Small intestine (tissue), 7 donors: Measurements from ENCODE around the gene CCR5. TPM values are rescaled to one million over a fixed set of nuclear protein-coding genes. Genes with fewer than 3 reads are reported as not detected.

Source experiments
- DNase-seq, 2 donors: peaks; one replicate each; pipeline versions ENCODE4 v3.0.0 to v3.0.0-alpha.2; 2013
- FAIRE-seq: peaks from 2 replicates; lab custom pipeline; 2012; peaks lifted over from hg19 to GRCh38; lab: Jason Lieb, UNC
- H3K27ac ChIP-seq, 3 donors: one replicate each; pipeline ENCODE4 v1.5.1; 2013; ENCODE audit warnings: low read length in 2 of 3, mild to moderate bottlenecking in 2 of 3, control low read depth in 1 of 3, inconsistent platforms in 1 of 3, low read depth in 1 of 3, moderate library complexity in 1 of 3
- H3K27me3 ChIP-seq, 3 donors: one replicate each; pipeline ENCODE4 v1.6.1; 2013; ENCODE audit warnings: low read length in 3 of 3, inconsistent platforms in 1 of 3; ENCODE audit not compliant: control insufficient read depth in 3 of 3, insufficient read depth in 3 of 3
- H3K36me3 ChIP-seq, 3 donors: one replicate each; pipeline ENCODE4 v1.6.1; 2013; ENCODE audit warnings: low read length in 3 of 3, inconsistent platforms in 1 of 3, low read depth in 1 of 3, mild to moderate bottlenecking in 1 of 3, moderate library complexity in 1 of 3; ENCODE audit not compliant: control insufficient read depth in 3 of 3, insufficient read depth in 2 of 3
- H3K4me1 ChIP-seq, 3 donors: one replicate each; pipeline ENCODE4 v1.6.1; 2013; ENCODE audit warnings: low read length in 2 of 3, inconsistent platforms in 1 of 3, low read depth in 1 of 3, mild to moderate bottlenecking in 1 of 3, moderate library complexity in 1 of 3; ENCODE audit not compliant: control insufficient read depth in 3 of 3, insufficient read depth in 2 of 3
- H3K4me3 ChIP-seq, 3 donors: one replicate each; pipeline ENCODE4 v1.5.1; 2013; ENCODE audit warnings: low read length in 3 of 3, control low read depth in 1 of 3, inconsistent platforms in 1 of 3, low read depth in 1 of 3, mild to moderate bottlenecking in 1 of 3, moderate library complexity in 1 of 3
- H3K9me3 ChIP-seq, 2 donors: one replicate each; pipeline ENCODE4 v1.6.1; 2013; ENCODE audit warnings: low read depth in 1 of 2, low read length in 1 of 2; ENCODE audit not compliant: control insufficient read depth in 2 of 2, insufficient read depth in 1 of 2
- WGBS, 3 donors: extraction: QIAGEN DNeasy Blood & Tissue Kit; methylation state at CpG; one replicate each; pipeline ENCODE4 v1.1.7; 2013; 5-methylcytosine and 5-hydroxymethylcytosine counted together
- polyA plus RNA-seq, 4 donors: library from polyadenylated mRNA; stranded (reverse) in 3 of 4; unstranded in 1 of 4; fragments of 200-250 nt in 3 of 4; fragments of 120-200 nt in 1 of 4; gene quantifications; one replicate each; pipeline versions ENCODE4 v1.2.1 to v1.2.3, GENCODE V29; 2013
- donor health status: healthy with polysubstance abuse.
- donor health status: control.
- donor health status: control.
- donor health status: Bipolar disorder and iron deficiency.
- donor health status: healthy.

CCR5 gene
- polyA plus RNA-seq, 4 donors, result 0.81 to 1.5 (median 0.92) TPM

GRCh38 chr3:46408853-46409252 is 38.1 kb downstream of the CCR5 start:
- FAIRE-seq, result no peak

GRCh38 chr3:46409739-46410489 is 39.2 kb downstream of the CCR5 start:
- FAIRE-seq, result no peak
- DNase-seq, result no peak
- WGBS, 3 donors, result 86 to 91% (median 89%) methylated on average over 9 of the region's 9 CpGs
- Histone ChIP-seq H3K4me1 (peaks cover 3 to 33% (median 13%) of the 10 kb centered on the region in 3 donors), H3K4me3 (no peak overlapping the region), H3K27me3 (no peaks in the 10 kb centered on the region), H3K9me3 (no peaks in the 10 kb centered on the region), H3K36me3 (peaks cover 0 to 12% (median 0%) of the 10 kb centered on the region in 3 donors), H3K27ac (no peak overlapping the region)

More at GRCh38 chr3:46408853-46409252, 38.1 kb downstream of the CCR5 start:
- DNase-seq, result no peak
- Histone ChIP-seq H3K27me3 (no peaks in the 10 kb centered on the region), H3K4me1 (peaks cover 4 to 39% (median 16%) of the 10 kb centered on the region in 3 donors), H3K9me3 (no peaks in the 10 kb centered on the region), H3K4me3 (no peak overlapping the region), H3K36me3 (peaks cover 0 to 12% (median 0%) of the 10 kb centered on the region in 3 donors), H3K27ac (no peak overlapping the region)
- 89 to 93% (median 92%) methylated on average over 7 of the region's 7 CpGs for WGBS, 3 donors

GRCh38 chr3:46410669-46411068 is 39.9 kb downstream of the CCR5 start:
- H3K9me3 ChIP-seq, result no peaks in the 10 kb centered on the region
- no peaks in the 10 kb centered on the region for H3K27me3 ChIP-seq
- DNase-seq, result no peak
- no peak for FAIRE-seq
- no peak overlapping the region for H3K4me3 ChIP-seq
- H3K4me1 ChIP-seq, result peaks cover 2 to 34% (median 13%) of the 10 kb centered on the region in 3 donors
- WGBS, 3 donors, result 88 to 98% (median 96%) methylated on average over 2 of the region's 2 CpGs
- H3K36me3 ChIP-seq, result peaks cover 0 to 12% (median 0%) of the 10 kb centered on the region in 3 donors
- no peak overlapping the region for H3K27ac ChIP-seq

DNA sequence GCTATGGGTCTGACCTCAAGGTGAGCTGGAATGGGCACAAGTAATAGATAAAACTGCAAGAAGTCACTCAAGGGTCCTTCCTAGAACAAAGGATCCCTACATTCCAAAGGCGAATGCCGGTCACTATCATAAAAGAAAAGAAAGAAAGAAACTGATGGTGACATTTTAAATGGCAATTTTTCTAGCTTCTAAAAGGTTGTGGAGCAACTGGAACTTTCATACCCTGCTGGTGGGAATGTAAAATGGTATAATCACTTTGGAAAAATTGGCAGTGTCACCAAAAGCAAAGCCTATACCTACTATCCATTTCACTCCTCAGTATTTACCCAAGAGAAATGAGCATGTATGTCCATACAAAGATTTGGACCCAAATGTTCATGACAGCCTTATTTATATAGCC is 40.5 kb downstream of the CCR5 start:
- FAIRE-seq (no peak), DNase-seq (no peak)
- Histone ChIP-seq H3K36me3 (peaks cover 0 to 12% (median 0%) of the 10 kb centered on the region in 3 donors), H3K9me3 (no peaks in the 10 kb centered on the region), H3K27me3 (no peaks in the 10 kb centered on the region), H3K4me3 (no peak overlapping the region), H3K4me1 (peaks cover 2 to 34% (median 17%) of the 10 kb centered on the region in 3 donors), H3K27ac (no peak overlapping the region)
- 78 to 88% (median 79%) methylated on average over 2 of the region's 2 CpGs for WGBS, 3 donors

DNA sequence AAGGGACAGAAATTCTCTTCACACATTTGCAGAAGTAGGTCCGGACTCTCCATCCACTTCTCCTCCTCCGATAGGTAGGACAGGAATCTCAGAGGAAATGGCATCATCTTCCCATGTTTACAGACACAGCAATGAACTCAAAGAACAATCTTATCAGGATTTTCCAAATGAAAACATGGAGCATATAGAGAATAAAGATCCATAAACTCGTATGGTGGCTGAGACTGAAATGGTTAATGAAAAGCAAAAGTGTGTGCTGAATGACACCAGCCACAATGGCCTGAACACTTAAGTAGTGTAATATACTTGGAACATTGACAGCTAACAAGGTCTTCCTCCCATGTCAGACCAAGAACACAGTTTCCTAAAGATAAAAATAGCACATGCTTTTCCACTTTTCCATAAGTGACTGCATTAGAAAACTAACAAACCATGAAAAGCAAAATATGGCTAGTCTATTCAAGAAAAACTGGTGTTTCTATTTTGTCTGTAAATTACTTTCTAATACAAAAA is 42.1 kb downstream of the CCR5 start:
- no peaks in the 10 kb centered on the region for H3K27me3 ChIP-seq
- no peaks in the 10 kb centered on the region for H3K9me3 ChIP-seq
- no peak overlapping the region for H3K4me3 ChIP-seq
- no peak for FAIRE-seq
- H3K27ac ChIP-seq, result no peak overlapping the region
- DNase-seq, result no peak
- peaks cover 0 to 12% (median 0%) of the 10 kb centered on the region in 3 donors for H3K36me3 ChIP-seq
- H3K4me1 ChIP-seq, result peaks cover 4 to 26% (median 9%) of the 10 kb centered on the region in 3 donors
- WGBS, 3 donors, result 51 to 76% (median 72%) methylated on average over 3 of the region's 3 CpGs

GRCh38 chr3:46413951-46414350 is 43.2 kb downstream of the CCR5 start:
- WGBS, 3 donors, result 71 to 92% (median 90%) methylated on average over 5 of the region's 5 CpGs
- H3K4me3 ChIP-seq, result no peak overlapping the region
- no peak for FAIRE-seq

DNA sequence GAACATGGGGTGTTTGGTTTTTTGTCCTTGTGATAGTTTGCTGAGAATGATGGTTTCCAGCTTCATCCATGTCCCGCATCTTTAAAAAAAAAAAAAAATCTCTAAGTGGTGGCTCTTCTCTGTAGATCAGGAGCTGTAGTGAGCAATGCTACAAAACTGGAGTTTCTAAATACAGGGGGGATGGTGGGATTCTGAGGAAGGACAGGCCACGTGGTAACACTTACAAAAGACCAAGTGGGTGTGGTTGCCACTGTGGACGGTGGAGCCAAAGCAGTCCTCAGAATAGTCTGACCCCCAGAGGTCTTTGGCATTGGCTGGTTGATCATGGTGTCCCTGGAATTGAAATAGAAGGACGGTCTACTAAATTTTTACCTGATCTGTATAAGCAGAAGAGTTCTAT is 44.0 kb downstream of the CCR5 start:
- DNase-seq (no peak), FAIRE-seq (no peak)
- WGBS, 3 donors, result 74 to 84% (median 84%) methylated on average over 4 of the region's 4 CpGs
- Histone ChIP-seq H3K4me1 (peaks cover 2 to 21% (median 7%) of the 10 kb centered on the region in 3 donors), H3K27ac (no peak overlapping the region), H3K4me3 (no peak overlapping the region), H3K9me3 (peaks cover 0 to 2% of the 10 kb centered on the region in 2 donors), H3K27me3 (no peaks in the 10 kb centered on the region), H3K36me3 (peaks cover 0 to 4% (median 0%) of the 10 kb centered on the region in 3 donors)

More at GRCh38 chr3:46413951-46414350, 43.2 kb downstream of the CCR5 start:
- DNase-seq, result no peak
- Histone ChIP-seq H3K4me1 (peaks cover 2 to 21% (median 7%) of the 10 kb centered on the region in 3 donors), H3K27me3 (no peaks in the 10 kb centered on the region), H3K36me3 (peaks cover 0 to 8% (median 0%) of the 10 kb centered on the region in 3 donors), H3K27ac (no peak overlapping the region), H3K9me3 (no peaks in the 10 kb centered on the region)

DNA sequence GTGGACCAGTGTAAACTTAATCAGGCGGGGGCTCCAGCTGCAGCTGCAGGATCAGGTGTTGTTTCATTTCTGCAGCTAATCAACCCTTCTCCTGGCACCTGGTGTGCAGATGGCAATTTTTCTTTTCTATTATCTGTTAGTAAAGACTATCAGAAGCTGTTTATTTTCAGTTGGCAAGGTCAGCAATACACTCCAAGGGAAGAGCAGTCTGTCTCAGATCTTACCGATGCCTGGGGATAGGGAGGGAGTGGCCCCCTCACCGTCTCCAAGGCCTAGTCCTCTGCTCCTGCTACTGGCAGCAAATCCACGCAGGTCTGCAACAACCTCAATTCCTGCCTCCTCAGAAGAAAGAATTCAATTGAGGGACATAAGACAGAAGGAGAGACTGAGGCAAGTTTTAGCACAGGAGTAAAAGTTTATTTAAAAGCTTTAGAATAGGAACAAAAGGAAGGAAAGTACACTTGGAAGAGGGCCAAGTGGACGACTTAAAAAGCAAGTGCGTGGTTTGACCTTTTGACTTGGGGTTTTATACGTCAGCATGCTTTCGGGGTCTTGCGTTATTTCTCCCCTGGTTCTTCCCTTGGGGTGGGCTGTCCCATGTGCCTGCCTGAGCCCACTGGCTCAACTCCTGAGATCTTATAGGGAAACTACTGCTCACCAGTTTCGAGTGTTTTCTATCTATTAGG is 45.5 kb downstream of the CCR5 start:
- DNase-seq (peak; percentile 50 to 64), FAIRE-seq (no peak)
- Histone ChIP-seq H3K4me1 (peaks cover 2 to 21% (median 7%) of the 10 kb centered on the region in 3 donors), H3K9me3 (peaks cover 0 to 2% of the 10 kb centered on the region in 2 donors), H3K27me3 (no peaks in the 10 kb centered on the region), H3K4me3 (no peak overlapping the region), H3K36me3 (no peaks in the 10 kb centered on the region), H3K27ac (peak overlapping the region in 2 of 3 donors; percentile 32 to 58)
- WGBS, 3 donors, result 7 to 32% (median 14%) methylated on average over 10 of the region's 10 CpGs
